IMR-90 (cell line): ENCODE data around the gene NCSTN. TPM values are rescaled to one million over a fixed set of nuclear protein-coding genes. Genes with fewer than 3 reads are reported as not detected.

Experiments
- ATAC-seq: fragments of 200-7000 bp; cut with Tn5 transposase; 2 replicates; pipeline ENCODE4 v1.9.1; 2020; ENCODE audit warnings: low read depth, mild to moderate bottlenecking, moderate library complexity
- BruUV-seq: library from RNA; stranded (reverse); fragments of 400-500 nt; replicated peaks from 2 replicates; lab custom pipeline; 2021; lab: Mats Ljungman, UMichigan
- CTCF ChIA-PET: fragments of 300-600 bp; formaldehyde crosslinking; extraction: SDS; loops from one replicate; lab custom pipeline; 2021; ENCODE audit warnings: antibody characterized with exemption; lab: Yijun Ruan, JAX
- POLR2A ChIA-PET: fragments of 300-600 bp; sonication (Branson Sonifier 250); formaldehyde crosslinking; loops from one replicate; lab custom pipeline; 2022; ENCODE audit warnings: antibody characterized with exemption; ENCODE audit not compliant: unreplicated experiment; lab: Charles Lee
- DNase-seq: peaks from one replicate; pipeline ENCODE4 v3.0.0; 2013
- H2AFZ ChIP-seq: replicated peaks from 2 replicates; pipeline ENCODE3; 2013; ENCODE audit warnings: low read length, mild to moderate bottlenecking; ENCODE audit not compliant: poor library complexity
- H2AK5ac ChIP-seq: 2 replicates; pipeline ENCODE4 v1.6.1; 2013; ENCODE audit warnings: low read depth, low read length, inconsistent platforms
- H2AK9ac ChIP-seq: replicated peaks from 2 replicates; pipeline ENCODE3; 2013; ENCODE audit warnings: mild to moderate bottlenecking, low read depth, low read length, moderate library complexity; ENCODE audit not compliant: poor library complexity
- H2BK120ac ChIP-seq: 2 replicates; pipeline ENCODE4 v1.6.1; 2013; ENCODE audit warnings: low read depth, low read length, inconsistent platforms
- H2BK15ac ChIP-seq: 3 replicates; pipeline ENCODE4 v1.6.1; 2013; ENCODE audit warnings: low read depth, low read length, inconsistent platforms
- H2BK20ac ChIP-seq: 2 replicates; pipeline ENCODE4 v1.6.1; 2013; ENCODE audit warnings: low read depth, mild to moderate bottlenecking, inconsistent platforms, low read length, moderate library complexity
- H2BK5ac ChIP-seq: 2 replicates; pipeline ENCODE4 v1.6.1; 2013; ENCODE audit warnings: mild to moderate bottlenecking, low read depth, low read length, inconsistent platforms; ENCODE audit not compliant: poor library complexity, severe bottlenecking
- H3K14ac ChIP-seq: replicated peaks from 2 replicates; pipeline ENCODE4 v1.6.1; 2013; ENCODE audit warnings: low read depth, low read length, inconsistent platforms
- H3K18ac ChIP-seq: 2 replicates; pipeline ENCODE4 v1.6.1; 2013; ENCODE audit warnings: low read depth, low read length, control low read depth
- H3K23ac ChIP-seq: 2 replicates; pipeline ENCODE4 v1.6.1; 2013; ENCODE audit warnings: low read depth, low read length, inconsistent platforms
- H3K27ac ChIP-seq: 2 replicates; pipeline ENCODE4 v1.5.1; 2013; ENCODE audit warnings: mild to moderate bottlenecking, control low read depth, low read length; ENCODE audit not compliant: insufficient read depth
- H3K27me3 ChIP-seq: 2 replicates; pipeline ENCODE4 v1.6.1; 2013; ENCODE audit warnings: low read length; ENCODE audit not compliant: control insufficient read depth, insufficient read depth
- H3K36me3 ChIP-seq: 2 replicates; pipeline ENCODE4 v1.6.1; 2013; ENCODE audit warnings: low read length, mixed read lengths; ENCODE audit not compliant: control insufficient read depth, insufficient read depth
- H3K4ac ChIP-seq: 2 replicates; pipeline ENCODE4 v1.6.1; 2013; ENCODE audit warnings: low read depth, low read length, inconsistent platforms
- H3K4me1 ChIP-seq: 2 replicates; pipeline ENCODE4 v1.6.1; 2013; ENCODE audit warnings: low read length, mixed read lengths; ENCODE audit not compliant: control insufficient read depth, insufficient read depth
- H3K4me2 ChIP-seq: 2 replicates; pipeline ENCODE4 v1.6.1; 2013; ENCODE audit warnings: low read depth, mild to moderate bottlenecking, control low read depth, low read length, moderate library complexity
- H3K4me3 ChIP-seq: 2 replicates; pipeline ENCODE4 v1.5.1; 2013; ENCODE audit warnings: low read depth, mild to moderate bottlenecking, control low read depth, low read length, moderate library complexity; ENCODE audit not compliant: insufficient read depth
- H3K56ac ChIP-seq: 2 replicates; pipeline ENCODE4 v1.6.1; 2013; ENCODE audit warnings: low read length, inconsistent platforms; ENCODE audit not compliant: insufficient read depth; ENCODE audit errors: extremely low read depth
- H3K79me1 ChIP-seq, 2 experiments: 2 replicates each; pipeline ENCODE4 v1.6.1; 2013; ENCODE audit warnings: low read length in 2 of 2, inconsistent platforms in 1 of 2, low read depth in 1 of 2
- H3K9ac ChIP-seq: 2 replicates; pipeline ENCODE4 v1.6.1; 2013; ENCODE audit warnings: low read depth, low read length, control low read depth
- H3K9me1 ChIP-seq: 2 replicates; pipeline ENCODE4 v1.6.1; 2013; ENCODE audit warnings: low read length, inconsistent platforms; ENCODE audit not compliant: insufficient read depth
- H3K9me3 ChIP-seq: 2 replicates; pipeline ENCODE4 v1.6.1; 2013; ENCODE audit warnings: low read length; ENCODE audit not compliant: control insufficient read depth, insufficient read depth
- H4K20me1 ChIP-seq: 2 replicates; pipeline ENCODE4 v1.6.1; 2013; ENCODE audit warnings: low read length, inconsistent platforms; ENCODE audit not compliant: insufficient read depth
- H4K5ac ChIP-seq: 2 replicates; pipeline ENCODE4 v1.6.1; 2013; ENCODE audit warnings: mild to moderate bottlenecking, low read depth, low read length, control low read depth
- H4K8ac ChIP-seq, 2 experiments: 2 replicates each; pipeline ENCODE4 v1.6.1; 2013; ENCODE audit warnings: low read depth in 2 of 2, low read length in 2 of 2, control low read depth in 1 of 2, inconsistent platforms in 1 of 2
- H4K91ac ChIP-seq: 2 replicates; pipeline ENCODE4 v1.6.1; 2013; ENCODE audit warnings: low read depth, low read length, inconsistent platforms; ENCODE audit not compliant: insufficient read depth
- WGBS, 2 experiments: methylation state at CpG; one replicate each; pipeline versions ENCODE4 v1.1.5 to v1.1.7; 2013; ENCODE audit warnings: missing lambda C conversion rate in 2 of 2; ENCODE audit not compliant: insufficient read length in 1 of 2; ENCODE audit errors: extremely low coverage in 2 of 2; 5-methylcytosine and 5-hydroxymethylcytosine counted together
- dilution Hi-C: fragments of 300-500 bp; cut with HindIII; formaldehyde crosslinking; loops from one replicate; pipeline ENCODE4 v1.14.3; 2018; ENCODE audit warnings: low sequenced_read_pairs; ENCODE audit not compliant: unreplicated experiment
- in situ Hi-C: fragments of 300-500 bp; cut with MboI; formaldehyde crosslinking; loops from 3 replicates; pipeline ENCODE4 v1.14.3; 2019; ENCODE audit warnings: low sequenced_read_pairs, inconsistent platforms, mixed read lengths
- intact Hi-C: fragments of 100-400 bp; cut with micrococcal nuclease; formaldehyde crosslinking; loops from 2 replicates; pipeline ENCODE4 v1.10.0; 2022
- polyA plus RNA-seq, 3 experiments: library from polyadenylated mRNA; depleted of rRNA; stranded (reverse); fragments of >200 nt; gene quantifications; 2 replicates each; pipeline ENCODE4 v1.2.3, GENCODE V29; 2012; ENCODE audit warnings: low replicate concordance in 1 of 3
- total RNA-seq: library from RNA; depleted of rRNA; stranded (reverse); fragments of >200 nt; gene quantifications from 2 replicates; pipeline ENCODE4 v1.2.3, GENCODE V29; 2012
- TF ChIP-seq, protein P1 (sequence below): fragments of 150-350 bp; IDR thresholded peaks from 2 replicates; pipeline ENCODE4 v1.6.1; 2017; ENCODE audit warnings: mild to moderate bottlenecking, antibody characterized with exemption, low read length, low read depth

The NCSTN gene
- total and polyA plus RNA-seq, 2 of the 4 experiments (the other 2 are of a cell fraction) = 60.2 to 182 TPM

GRCh38 chr1:160399544-160400222 lies 56.5 kb downstream of the NCSTN start:
- Histone ChIP-seq H3K56ac (peak overlapping the region; percentile 10; the same call in 1 of the 2 replicates), H3K23ac (no peak overlapping the region), H3K9me1 (peaks cover 5% of the 10 kb centered on the region; the same call in 1 of the 2 replicates), H3K4me1 (no peaks in the 10 kb centered on the region), H3K27me3 (peaks cover 37% of the 10 kb centered on the region), H2BK15ac (no peak overlapping the region; the same call in 2 of the 3 replicates), H2AK5ac (no peak overlapping the region), H3K9me3 (no peaks in the 10 kb centered on the region), H4K20me1 (no peaks in the 10 kb centered on the region), H3K4ac (no peak overlapping the region), H2AFZ (peak overlapping the region; percentile 91), H4K91ac (no peak overlapping the region; the same call in 1 of the 2 replicates), H3K9ac (peak overlapping the region; percentile 86), H3K14ac (no peak overlapping the region), H2BK5ac (no peak overlapping the region), H4K8ac (peak overlapping the region in 1 of 2 experiments; percentile 42; a peak in 2 of 4 replicates), H3K79me1 (no peaks in the 10 kb centered on the region), H3K27ac (no peak overlapping the region; the same call in 1 of the 2 replicates), H3K18ac (no peak overlapping the region; the same call in 1 of the 2 replicates), H2BK20ac (no peak overlapping the region), H2BK120ac (no peak overlapping the region), H3K4me2 (peak overlapping the region; percentile 79; the same call in 1 of the 2 replicates), H4K5ac (no peak overlapping the region; the same call in 1 of the 2 replicates), H2AK9ac (peak overlapping the region; percentile 34), H3K36me3 (no peaks in the 10 kb centered on the region), H3K4me3 (peak overlapping the region; percentile 49)
- ChIA-PET CTCF (no interaction called here), POLR2A (no interaction called here)
- no peak for DNase-seq
- in situ Hi-C loops (no loop called here), dilution Hi-C loops (no loop called here), intact Hi-C loops (no loop called here)
- ATAC-seq = no peak
- 38% methylated on average over 1 of the region's 17 CpGs; no CpG with 5 or more reads in 1 of the 2 experiments for WGBS, 2 experiments
- TF ChIP-seq, protein P1, sequence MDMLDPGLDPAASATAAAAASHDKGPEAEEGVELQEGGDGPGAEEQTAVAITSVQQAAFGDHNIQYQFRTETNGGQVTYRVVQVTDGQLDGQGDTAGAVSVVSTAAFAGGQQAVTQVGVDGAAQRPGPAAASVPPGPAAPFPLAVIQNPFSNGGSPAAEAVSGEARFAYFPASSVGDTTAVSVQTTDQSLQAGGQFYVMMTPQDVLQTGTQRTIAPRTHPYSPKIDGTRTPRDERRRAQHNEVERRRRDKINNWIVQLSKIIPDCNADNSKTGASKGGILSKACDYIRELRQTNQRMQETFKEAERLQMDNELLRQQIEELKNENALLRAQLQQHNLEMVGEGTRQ = no peak
- BruUV-seq = no TSS peak
